Measurements from ENCODE around the gene OR51G2. TPM values are rescaled to one million over a fixed set of nuclear protein-coding genes. Genes with fewer than 3 reads are reported as not detected.

OR51G2 gene
- total RNA-seq, 1 donor from 2014 or later: not detected

GRCh38 chr11:4916581-4916980, 2.6 kb downstream of the OR51G2 start:
- Histone ChIP-seq H3K27me3 (ENCODE audit: control insufficient read depth, insufficient read depth, low read length) (no peaks in the 10 kb centered on the region), H3K4me3 (ENCODE audit: low read depth, low read length) (no peak overlapping the region), H3K36me3 (ENCODE audit: control insufficient read depth, insufficient read depth, low read length) (no peaks in the 10 kb centered on the region)
- DNase-seq (ENCODE audit: low read depth): peak; percentile 42
- TF ChIP-seq CTCF (IDR thresholded peaks at IDR 0.05; ENCODE audit: insufficient read depth, low read length, poor library complexity, severe bottlenecking): no peak

GRCh38 chr11:4903484-4903883, 15.7 kb downstream of the OR51G2 start, which contains the start of gene OR51A7:
OR51A7 (plus strand) TSS chr11:4903783; CDS start chr11:4907370, 3,587 bp downstream.
- TF ChIP-seq CTCF (IDR thresholded peaks at IDR 0.05; ENCODE audit: insufficient read depth, low read length, poor library complexity, severe bottlenecking): no peak
- no peak for DNase-seq (ENCODE audit: low read depth)
- H3K27me3 ChIP-seq (ENCODE audit: control insufficient read depth, insufficient read depth, low read length): no peaks in the 10 kb centered on the region
- H3K4me3 ChIP-seq (ENCODE audit: low read depth, low read length): no peak within 1 kb of the TSS
- no peaks in the 10 kb centered on the region for H3K36me3 ChIP-seq (ENCODE audit: control insufficient read depth, insufficient read depth, low read length)

- DNase-seq (ENCODE audit: low read depth): peak; percentile 60
- TF ChIP-seq CTCF (IDR thresholded peaks at IDR 0.05; ENCODE audit: insufficient read depth, low read length, poor library complexity, severe bottlenecking): peak; percentile 7
- H3K36me3 ChIP-seq (ENCODE audit: control insufficient read depth, insufficient read depth, low read length): no peaks in the 10 kb centered on the region
- H3K27me3 ChIP-seq (ENCODE audit: control insufficient read depth, insufficient read depth, low read length): no peaks in the 10 kb centered on the region
- H3K4me3 ChIP-seq (ENCODE audit: low read depth, low read length): no peak overlapping the region
Observed at GRCh38 chr11:4891996-4892640, 27.0 kb downstream of the OR51G2 start.

GRCh38 chr11:4890279-4890678, 28.9 kb downstream of the OR51G2 start:
- TF ChIP-seq CTCF (IDR thresholded peaks at IDR 0.05; ENCODE audit: insufficient read depth, low read length, poor library complexity, severe bottlenecking): no peak
- no peaks in the 10 kb centered on the region for H3K27me3 ChIP-seq (ENCODE audit: control insufficient read depth, insufficient read depth, low read length)
- no peak for DNase-seq (ENCODE audit: low read depth)
- H3K36me3 ChIP-seq (ENCODE audit: control insufficient read depth, insufficient read depth, low read length): no peaks in the 10 kb centered on the region
- no peak overlapping the region for H3K4me3 ChIP-seq (ENCODE audit: low read depth, low read length)

- H3K36me3 ChIP-seq (ENCODE audit: control insufficient read depth, insufficient read depth, low read length): no peaks in the 10 kb centered on the region
- H3K4me3 ChIP-seq (ENCODE audit: low read depth, low read length): no peak overlapping the region
- DNase-seq (ENCODE audit: low read depth): no peak
- no peak for TF ChIP-seq CTCF (IDR thresholded peaks at IDR 0.05; ENCODE audit: insufficient read depth, low read length, poor library complexity, severe bottlenecking)
- H3K27me3 ChIP-seq (ENCODE audit: control insufficient read depth, insufficient read depth, low read length): no peaks in the 10 kb centered on the region
Observed at GRCh38 chr11:4887591-4887990, 31.6 kb downstream of the OR51G2 start.

- no peak for DNase-seq (ENCODE audit: low read depth)
- Histone ChIP-seq H3K4me3 (ENCODE audit: low read depth, low read length) (no peak overlapping the region), H3K27me3 (ENCODE audit: control insufficient read depth, insufficient read depth, low read length) (no peaks in the 10 kb centered on the region), H3K36me3 (ENCODE audit: control insufficient read depth, insufficient read depth, low read length) (no peaks in the 10 kb centered on the region)
- no peak for TF ChIP-seq CTCF (IDR thresholded peaks at IDR 0.05; ENCODE audit: insufficient read depth, low read length, poor library complexity, severe bottlenecking)
Observed at GRCh38 chr11:4886186-4886585, 33.0 kb downstream of the OR51G2 start.
